ENCODE results near the gene SKIC2.
"Not testable (repeated sequence)": the region's sequence is repeated elsewhere in the genome, so short reads cannot be mapped to it uniquely, and the experiment has no call there.

Gene SKIC2

GRCh38 chr6:31989363-31989762 lies 30.4 kb downstream of the SKIC2 start:
- not testable (repeated sequence) for H3K4me1 ChIP-seq (ENCODE audit: insufficient read depth, low read length); H3K27ac ChIP-seq (ENCODE audit: low read depth, low read length); H3K9me3 ChIP-seq (ENCODE audit: low read length); H3K9ac ChIP-seq (ENCODE audit: low read length); H3K4me3 ChIP-seq (ENCODE audit: low read depth in 1 of 2, low read length in 2 of 2); H3K27me3 ChIP-seq (ENCODE audit: control insufficient read depth in 1 of 2, insufficient read depth in 2 of 2, low read length in 2 of 2); H3K36me3 ChIP-seq (ENCODE audit: insufficient read depth, low read length)

- not testable (repeated sequence) for H3K27me3 ChIP-seq (ENCODE audit: control insufficient read depth in 1 of 2, insufficient read depth in 2 of 2, low read length in 2 of 2); H3K9ac ChIP-seq (ENCODE audit: low read length); H3K36me3 ChIP-seq (ENCODE audit: insufficient read depth, low read length); H3K4me1 ChIP-seq (ENCODE audit: insufficient read depth, low read length); H3K27ac ChIP-seq (ENCODE audit: low read depth, low read length); H3K4me3 ChIP-seq (ENCODE audit: low read depth in 1 of 2, low read length in 2 of 2); H3K9me3 ChIP-seq (ENCODE audit: low read length)
Observed at GRCh38 chr6:31994421-31994820, 35.4 kb downstream of the SKIC2 start.

- not testable (repeated sequence) for H3K27ac ChIP-seq (ENCODE audit: low read depth, low read length); H3K4me1 ChIP-seq (ENCODE audit: insufficient read depth, low read length); H3K4me3 ChIP-seq (ENCODE audit: low read depth in 1 of 2, low read length in 2 of 2); H3K36me3 ChIP-seq (ENCODE audit: insufficient read depth, low read length); H3K9ac ChIP-seq (ENCODE audit: low read length); H3K27me3 ChIP-seq (ENCODE audit: control insufficient read depth in 1 of 2, insufficient read depth in 2 of 2, low read length in 2 of 2); H3K9me3 ChIP-seq (ENCODE audit: low read length)
Observed at GRCh38 chr6:31996385-31996784, 37.4 kb downstream of the SKIC2 start.

- not testable (repeated sequence) for H3K9me3 ChIP-seq (ENCODE audit: low read length); H3K27ac ChIP-seq (ENCODE audit: low read depth, low read length); H3K27me3 ChIP-seq (ENCODE audit: control insufficient read depth in 1 of 2, insufficient read depth in 2 of 2, low read length in 2 of 2); H3K36me3 ChIP-seq (ENCODE audit: insufficient read depth, low read length); H3K4me3 ChIP-seq (ENCODE audit: low read depth in 1 of 2, low read length in 2 of 2); H3K9ac ChIP-seq (ENCODE audit: low read length); H3K4me1 ChIP-seq (ENCODE audit: insufficient read depth, low read length)
Observed at GRCh38 chr6:32002546-32003268, 43.7 kb downstream of the SKIC2 start.

GRCh38 chr6:32003301-32003700 lies 44.3 kb downstream of the SKIC2 start:
- H3K36me3 ChIP-seq (ENCODE audit: insufficient read depth, low read length); H3K9ac ChIP-seq (ENCODE audit: low read length); H3K9me3 ChIP-seq (ENCODE audit: low read length); H3K27me3 ChIP-seq (ENCODE audit: control insufficient read depth in 1 of 2, insufficient read depth in 2 of 2, low read length in 2 of 2); H3K4me3 ChIP-seq (ENCODE audit: low read depth in 1 of 2, low read length in 2 of 2); H3K27ac ChIP-seq (ENCODE audit: low read depth, low read length); H3K4me1 ChIP-seq (ENCODE audit: insufficient read depth, low read length): not testable (repeated sequence)

GRCh38 chr6:32004393-32004792 lies 45.4 kb downstream of the SKIC2 start:
- not testable (repeated sequence) for H3K4me1 ChIP-seq (ENCODE audit: insufficient read depth, low read length); H3K9ac ChIP-seq (ENCODE audit: low read length); H3K9me3 ChIP-seq (ENCODE audit: low read length); H3K36me3 ChIP-seq (ENCODE audit: insufficient read depth, low read length); H3K4me3 ChIP-seq (ENCODE audit: low read depth in 1 of 2, low read length in 2 of 2); H3K27ac ChIP-seq (ENCODE audit: low read depth, low read length); H3K27me3 ChIP-seq (ENCODE audit: control insufficient read depth in 1 of 2, insufficient read depth in 2 of 2, low read length in 2 of 2)

GRCh38 chr6:32004864-32005537 lies 46.0 kb downstream of the SKIC2 start:
- H3K4me1 ChIP-seq (ENCODE audit: insufficient read depth, low read length); H3K9ac ChIP-seq (ENCODE audit: low read length); H3K4me3 ChIP-seq (ENCODE audit: low read depth in 1 of 2, low read length in 2 of 2); H3K36me3 ChIP-seq (ENCODE audit: insufficient read depth, low read length); H3K27ac ChIP-seq (ENCODE audit: low read depth, low read length); H3K27me3 ChIP-seq (ENCODE audit: control insufficient read depth in 1 of 2, insufficient read depth in 2 of 2, low read length in 2 of 2); H3K9me3 ChIP-seq (ENCODE audit: low read length): not testable (repeated sequence)

GRCh38 chr6:32005538-32005880 lies 46.5 kb downstream of the SKIC2 start:
- H3K36me3 ChIP-seq (ENCODE audit: insufficient read depth, low read length); H3K27me3 ChIP-seq (ENCODE audit: control insufficient read depth in 1 of 2, insufficient read depth in 2 of 2, low read length in 2 of 2); H3K9me3 ChIP-seq (ENCODE audit: low read length); H3K4me1 ChIP-seq (ENCODE audit: insufficient read depth, low read length); H3K27ac ChIP-seq (ENCODE audit: low read depth, low read length); H3K9ac ChIP-seq (ENCODE audit: low read length); H3K4me3 ChIP-seq (ENCODE audit: low read depth in 1 of 2, low read length in 2 of 2): not testable (repeated sequence)

- H3K36me3 ChIP-seq (ENCODE audit: insufficient read depth, low read length); H3K9me3 ChIP-seq (ENCODE audit: low read length); H3K27ac ChIP-seq (ENCODE audit: low read depth, low read length); H3K4me1 ChIP-seq (ENCODE audit: insufficient read depth, low read length); H3K4me3 ChIP-seq (ENCODE audit: low read depth in 1 of 2, low read length in 2 of 2); H3K27me3 ChIP-seq (ENCODE audit: control insufficient read depth in 1 of 2, insufficient read depth in 2 of 2, low read length in 2 of 2); H3K9ac ChIP-seq (ENCODE audit: low read length): not testable (repeated sequence)
Observed at GRCh38 chr6:32005991-32006529, 47.1 kb downstream of the SKIC2 start.

- H3K4me3 ChIP-seq (ENCODE audit: low read depth in 1 of 2, low read length in 2 of 2); H3K27me3 ChIP-seq (ENCODE audit: control insufficient read depth in 1 of 2, insufficient read depth in 2 of 2, low read length in 2 of 2); H3K4me1 ChIP-seq (ENCODE audit: insufficient read depth, low read length); H3K27ac ChIP-seq (ENCODE audit: low read depth, low read length); H3K36me3 ChIP-seq (ENCODE audit: insufficient read depth, low read length); H3K9ac ChIP-seq (ENCODE audit: low read length); H3K9me3 ChIP-seq (ENCODE audit: low read length): not testable (repeated sequence)
Observed at GRCh38 chr6:32007086-32007485, 48.1 kb downstream of the SKIC2 start.

GRCh38 chr6:32008037-32008436 lies 49.1 kb downstream of the SKIC2 start:
- H3K9me3 ChIP-seq (ENCODE audit: low read length); H3K27me3 ChIP-seq (ENCODE audit: control insufficient read depth in 1 of 2, insufficient read depth in 2 of 2, low read length in 2 of 2); H3K9ac ChIP-seq (ENCODE audit: low read length); H3K27ac ChIP-seq (ENCODE audit: low read depth, low read length); H3K36me3 ChIP-seq (ENCODE audit: insufficient read depth, low read length); H3K4me3 ChIP-seq (ENCODE audit: low read depth in 1 of 2, low read length in 2 of 2); H3K4me1 ChIP-seq (ENCODE audit: insufficient read depth, low read length): not testable (repeated sequence)

- not testable (repeated sequence) for H3K4me1 ChIP-seq (ENCODE audit: insufficient read depth, low read length); H3K9ac ChIP-seq (ENCODE audit: low read length); H3K36me3 ChIP-seq (ENCODE audit: insufficient read depth, low read length); H3K9me3 ChIP-seq (ENCODE audit: low read length); H3K4me3 ChIP-seq (ENCODE audit: low read depth in 1 of 2, low read length in 2 of 2); H3K27ac ChIP-seq (ENCODE audit: low read depth, low read length); H3K27me3 ChIP-seq (ENCODE audit: control insufficient read depth in 1 of 2, insufficient read depth in 2 of 2, low read length in 2 of 2)
Observed at GRCh38 chr6:32008616-32009015, 49.6 kb downstream of the SKIC2 start.
